PFSK-1 (cell line): ENCODE measurements around the gene PLCD1.

Source experiments
- FOXP2 ChIP-seq: optimal IDR thresholded peaks from 2 replicates; pipeline ENCODE3; 2011; ENCODE audit warnings: borderline replicate concordance, control low read depth, inconsistent platforms; ENCODE audit not compliant: insufficient read depth; ENCODE audit errors: extremely low read length, extremely low read depth
- POLR2AphosphoS5 ChIP-seq: IDR thresholded peaks from 2 replicates; pipeline ENCODE4 v1.6.1; 2012; ENCODE audit warnings: low read depth, mild to moderate bottlenecking, control low read depth, low read length, moderate library complexity
- REST ChIP-seq, 2 experiments: IDR thresholded peaks; 2 replicates each; pipeline versions ENCODE4 v1.6.1 to v1.8.0; 2011 to 2012; ENCODE audit warnings: low read depth in 2 of 2, low read length in 2 of 2, control low read depth in 1 of 2, inconsistent platforms in 1 of 2, mild to moderate bottlenecking in 1 of 2, moderate library complexity in 1 of 2; ENCODE audit not compliant: insufficient read depth in 1 of 2
- SIN3A ChIP-seq: IDR thresholded peaks from 2 replicates; pipeline ENCODE4 v1.6.1; 2012; ENCODE audit warnings: mild to moderate bottlenecking, low read length, moderate library complexity, borderline replicate concordance; ENCODE audit not compliant: insufficient read depth
- TAF1 ChIP-seq: IDR thresholded peaks from 2 replicates; pipeline ENCODE4 v1.6.1; 2012; ENCODE audit warnings: low read length, control low read depth, borderline replicate concordance; ENCODE audit not compliant: insufficient read depth

Gene PLCD1

GRCh38 chr3:38047896-38048295, 18.5 kb upstream of the PLCD1 start:
- TF ChIP-seq FOXP2 = no peak
- no peak for TF ChIP-seq REST (IDR thresholded peaks at IDR 0.05; ENCODE audit: insufficient read depth in 1 of 2, low read depth in 2 of 2, low read length in 2 of 2)
- TF ChIP-seq POLR2AphosphoS5 = no peak
- no peak for TF ChIP-seq TAF1
- TF ChIP-seq SIN3A = no peak

- TF ChIP-seq FOXP2 (no peak), TAF1 (no peak), SIN3A (no peak), POLR2AphosphoS5 (no peak), REST (IDR thresholded peaks at IDR 0.05; ENCODE audit: insufficient read depth in 1 of 2, low read depth in 2 of 2, low read length in 2 of 2) (no peak)
These were observed 17.4 kb upstream of the PLCD1 start for GRCh38 chr3:38046821-38047220.

- TF ChIP-seq TAF1 = no peak
- TF ChIP-seq REST (IDR thresholded peaks at IDR 0.05; ENCODE audit: insufficient read depth in 1 of 2, low read depth in 2 of 2, low read length in 2 of 2) = no peak
- TF ChIP-seq FOXP2 = no peak
- TF ChIP-seq POLR2AphosphoS5 = no peak
- TF ChIP-seq SIN3A = no peak
These were observed 16.6 kb upstream of the PLCD1 start for GRCh38 chr3:38046027-38046426.

- TF ChIP-seq POLR2AphosphoS5 = no peak
- no peak for TF ChIP-seq REST (IDR thresholded peaks at IDR 0.05; ENCODE audit: insufficient read depth in 1 of 2, low read depth in 2 of 2, low read length in 2 of 2)
- no peak for TF ChIP-seq FOXP2
- TF ChIP-seq TAF1 = no peak
- no peak for TF ChIP-seq SIN3A
These were observed 14.0 kb upstream of the PLCD1 start for GRCh38 chr3:38043486-38043885.

GRCh38 chr3:38040401-38040800, 11.0 kb upstream of the PLCD1 start:
- TF ChIP-seq REST (IDR thresholded peaks at IDR 0.05; ENCODE audit: insufficient read depth in 1 of 2, low read depth in 2 of 2, low read length in 2 of 2) (no peak), POLR2AphosphoS5 (no peak), FOXP2 (no peak), TAF1 (no peak), SIN3A (no peak)
